Measurements from ENCODE around the gene VTI1A. TPM values are rescaled to one million over a fixed set of nuclear protein-coding genes. Genes with fewer than 3 reads are reported as not detected.
"Not testable (repeated sequence)": the region's sequence is repeated elsewhere in the genome, so short reads cannot be mapped to it uniquely, and the experiment has no call there.

VTI1A gene
- total RNA-seq, 1 donor from 2014 or later = 48.5 TPM

- intact Hi-C loops (cut with micrococcal nuclease) = no loop called here
Measured at GRCh38 chr10:112848868-112849430, 401.9 kb downstream of the VTI1A start.

- intact Hi-C loops (cut with micrococcal nuclease) = no loop called here
Measured at GRCh38 chr10:112849546-112849945, 402.5 kb downstream of the VTI1A start.

- intact Hi-C loops (cut with micrococcal nuclease) = no loop called here
Measured at GRCh38 chr10:112851181-112851580, 404.2 kb downstream of the VTI1A start.

GRCh38 chr10:112851588-112852211 lies 404.7 kb downstream of the VTI1A start:
- intact Hi-C loops (cut with micrococcal nuclease) = no loop called here

- intact Hi-C loops (cut with micrococcal nuclease) = no loop called here
Measured at GRCh38 chr10:112852306-112852705, 405.3 kb downstream of the VTI1A start.

GRCh38 chr10:112855134-112855533 lies 408.1 kb downstream of the VTI1A start:
- intact Hi-C loops (cut with micrococcal nuclease) = no loop called here

- intact Hi-C loops (cut with micrococcal nuclease) = no loop called here
Measured at GRCh38 chr10:112857493-112857892, 410.5 kb downstream of the VTI1A start.

- intact Hi-C loops (cut with micrococcal nuclease) = no loop called here
Measured at GRCh38 chr10:112858986-112859651, 412.1 kb downstream of the VTI1A start.

GRCh38 chr10:112859793-112860192 lies 412.8 kb downstream of the VTI1A start:
- intact Hi-C loops (cut with micrococcal nuclease) = no loop called here

- intact Hi-C loops (cut with micrococcal nuclease) = not testable (repeated sequence)
Measured at GRCh38 chr10:112863461-112863860, 416.4 kb downstream of the VTI1A start.

Other genes with a start within 250 kb of the VTI1A start
- gene TECTB, start 163.8 kb upstream of the VTI1A start, total RNA-seq = not detected in 2 replicates
- gene ACSL5, start 73.1 kb upstream of the VTI1A start, total RNA-seq = 70.9 and 71.8 TPM in 2 replicates
- gene ZDHHC6, start 301 bp upstream of the VTI1A start, total RNA-seq = 51.6 and 52.4 TPM in 2 replicates

Data from T-helper 1 cell treated with Interleukin-12 subunit alpha and Interleukin-12 subunit beta and Interleukin-4 antibody, amounts not matched to agents 30 ng/mL and 1 ng/mL, for 36 hours (primary cell).